Neural crest cell (in vitro differentiated cells): ENCODE results near the gene ARHGEF6. TPM values are rescaled to one million over a fixed set of nuclear protein-coding genes. Genes with fewer than 3 reads are reported as not detected.
A peak's percentile ranks its signal among the peaks of the same experiment; 100 is the strongest.

ENCODE experiments used
- DNase-seq: peaks from one replicate; pipeline ENCODE4 v3.0.0; 2021; ENCODE audit warnings: low read depth, mixed read lengths, low spot score
- H3K27ac Mint-ChIP-seq: one replicate; pipeline ENCODE4 v1.8.0; 2021; ENCODE audit warnings: mild to moderate bottlenecking, mixed read lengths; ENCODE audit not compliant: unreplicated experiment
- H3K27me3 Mint-ChIP-seq: 2 replicates; pipeline ENCODE4 v1.8.0; 2021; ENCODE audit warnings: low read depth, mild to moderate bottlenecking, mixed read lengths
- H3K36me3 Mint-ChIP-seq: 2 replicates; pipeline ENCODE4 v1.8.0; 2021; ENCODE audit warnings: low read depth, mild to moderate bottlenecking, mixed read lengths
- H3K4me1 Mint-ChIP-seq: 2 replicates; pipeline ENCODE4 v1.8.0; 2021; ENCODE audit warnings: mixed read lengths
- H3K4me3 Mint-ChIP-seq: one replicate; pipeline ENCODE4 v1.8.0; 2021; ENCODE audit warnings: mild to moderate bottlenecking, mixed read lengths
- H3K9me3 Mint-ChIP-seq: 2 replicates; pipeline ENCODE4 v1.8.0; 2021; ENCODE audit warnings: mixed read lengths
- CTCF ChIP-seq: fragments of 200-600 bp; sonication (generic); conservative IDR thresholded peaks from 2 replicates; pipeline ENCODE4 v1.5.0; 2021; ENCODE audit warnings: antibody characterized with exemption, mild to moderate bottlenecking
- total RNA-seq: library from RNA; stranded (reverse); gene quantifications from 2 replicates; pipeline ENCODE4 v1.2.1, GENCODE V29; 2021

ARHGEF6 gene
- total RNA-seq, 1 donor from 2014 or later = 2.7 TPM

GRCh38 chrX:136689436-136689835 is 91.3 kb downstream of the ARHGEF6 start:
- peaks cover 11% of the 10 kb centered on the region for H3K4me1 Mint-ChIP-seq
- H3K27ac Mint-ChIP-seq = peak overlapping the region; percentile 67
- no peak overlapping the region for H3K4me3 Mint-ChIP-seq
- H3K9me3 Mint-ChIP-seq = peaks cover 5% of the 10 kb centered on the region
- H3K36me3 Mint-ChIP-seq = no peaks in the 10 kb centered on the region
- no peaks in the 10 kb centered on the region for H3K27me3 Mint-ChIP-seq
- DNase-seq = no peak
- no peak for TF ChIP-seq CTCF

GRCh38 chrX:136687457-136687856 is 93.3 kb downstream of the ARHGEF6 start:
- no peak overlapping the region for H3K4me3 Mint-ChIP-seq
- no peak overlapping the region for H3K27ac Mint-ChIP-seq
- H3K27me3 Mint-ChIP-seq = no peaks in the 10 kb centered on the region
- peaks cover 5% of the 10 kb centered on the region for H3K9me3 Mint-ChIP-seq
- H3K36me3 Mint-ChIP-seq = no peaks in the 10 kb centered on the region
- H3K4me1 Mint-ChIP-seq = peaks cover 8% of the 10 kb centered on the region
- TF ChIP-seq CTCF = no peak
- no peak for DNase-seq

GRCh38 chrX:136684120-136684519 is 96.6 kb downstream of the ARHGEF6 start:
- Mint-ChIP-seq H3K27me3 (no peaks in the 10 kb centered on the region), H3K4me1 (peaks cover 2% of the 10 kb centered on the region), H3K9me3 (peaks cover 5% of the 10 kb centered on the region), H3K27ac (no peak overlapping the region), H3K4me3 (no peak overlapping the region), H3K36me3 (no peaks in the 10 kb centered on the region)
- no peak for DNase-seq
- no peak for TF ChIP-seq CTCF

DNA sequence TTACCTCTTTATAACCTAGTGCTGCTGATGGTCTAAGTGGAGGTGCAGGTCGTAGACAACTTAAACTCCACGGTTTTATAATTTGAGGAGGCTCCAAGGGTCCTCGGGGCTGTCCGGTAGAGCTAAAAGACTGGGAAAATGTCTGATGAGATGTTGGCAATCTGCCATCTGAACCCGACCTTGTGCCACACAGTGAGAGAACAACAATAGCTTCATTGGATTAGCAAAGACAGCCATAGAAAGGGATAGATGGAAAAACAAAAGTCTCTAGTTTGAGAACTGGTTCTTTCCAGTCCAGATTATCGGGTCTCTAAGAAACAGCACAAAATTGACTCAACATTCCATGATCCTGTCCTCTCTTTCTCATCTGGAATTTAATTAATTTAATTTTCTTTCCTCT is 101.2 kb downstream of the ARHGEF6 start:
- Mint-ChIP-seq H3K36me3 (no peaks in the 10 kb centered on the region), H3K27me3 (no peaks in the 10 kb centered on the region), H3K9me3 (no peaks in the 10 kb centered on the region), H3K27ac (no peak overlapping the region), H3K4me3 (no peak overlapping the region), H3K4me1 (no peaks in the 10 kb centered on the region)
- no peak for DNase-seq
- no peak for TF ChIP-seq CTCF

- no peak for DNase-seq
- H3K27ac Mint-ChIP-seq = no peak overlapping the region
- no peaks in the 10 kb centered on the region for H3K27me3 Mint-ChIP-seq
- no peak for TF ChIP-seq CTCF
- no peaks in the 10 kb centered on the region for H3K36me3 Mint-ChIP-seq
- H3K4me3 Mint-ChIP-seq = no peak overlapping the region
- H3K4me1 Mint-ChIP-seq = no peaks in the 10 kb centered on the region
- H3K9me3 Mint-ChIP-seq = peaks cover 3% of the 10 kb centered on the region
Measured at GRCh38 chrX:136674270-136674985, 106.3 kb downstream of the ARHGEF6 start.
